GM23338 (cell line): Measurements from ENCODE around the gene ZNF580. TPM values are rescaled to one million over a fixed set of nuclear protein-coding genes. Genes with fewer than 3 reads are reported as not detected.

Experiments used
- ATAC-seq: fragments of 200-7000 bp; cut with Tn5 transposase; 3 replicates; pipeline ENCODE4 v1.9.1; 2020
- DNase-seq: peaks from one replicate; pipeline ENCODE4 v3.0.0-alpha.2; 2015; ENCODE audit warnings: low spot score
- H2AFZ ChIP-seq: fragments of 200-600 bp; sonication (generic); 2 replicates; pipeline ENCODE4 v1.8.0; 2016; ENCODE audit warnings: antibody characterized with exemption, mild to moderate bottlenecking, moderate library complexity
- H3F3A ChIP-seq: fragments of 200-600 bp; sonication (generic); replicated peaks from 2 replicates; pipeline ENCODE4 v1.8.0; 2017; ENCODE audit warnings: antibody characterized with exemption, mixed run types, low read depth
- H3K27ac ChIP-seq: fragments of 200-600 bp; sonication (generic); 2 replicates; pipeline ENCODE4 v1.6.1; 2016; ENCODE audit warnings: low read depth
- H3K27me3 ChIP-seq: fragments of 200-600 bp; sonication (generic); 2 replicates; pipeline ENCODE4 v1.8.0; 2016; ENCODE audit warnings: mild to moderate bottlenecking, mixed run types, moderate library complexity; ENCODE audit not compliant: insufficient read depth
- H3K36me3 ChIP-seq: fragments of 200-600 bp; sonication (generic); 2 replicates; pipeline ENCODE4 v1.8.0; 2016; ENCODE audit warnings: mild to moderate bottlenecking; ENCODE audit not compliant: insufficient read depth
- H3K4me1 ChIP-seq: fragments of 200-600 bp; sonication (generic); 2 replicates; pipeline ENCODE4 v1.8.0; 2016; ENCODE audit warnings: mild to moderate bottlenecking, moderate library complexity; ENCODE audit not compliant: insufficient read depth
- H3K4me2 ChIP-seq: fragments of 200-600 bp; sonication (generic); 2 replicates; pipeline ENCODE4 v1.7.1; 2017; ENCODE audit warnings: mixed run types
- H3K4me3 ChIP-seq: fragments of 200-600 bp; sonication (generic); 2 replicates; pipeline ENCODE4 v1.6.1; 2016; ENCODE audit warnings: mixed run types
- H3K79me2 ChIP-seq: fragments of 200-600 bp; sonication (generic); replicated peaks from 2 replicates; pipeline ENCODE4 v1.8.0; 2017; ENCODE audit warnings: mild to moderate bottlenecking; ENCODE audit not compliant: insufficient read depth
- H3K9me2 ChIP-seq: fragments of 200-600 bp; sonication (generic); 2 replicates; pipeline ENCODE4 v1.8.0; 2017; ENCODE audit not compliant: insufficient read depth
- H4K20me1 ChIP-seq: fragments of 200-600 bp; sonication (generic); replicated peaks from 2 replicates; pipeline ENCODE4 v1.8.0; 2017; ENCODE audit warnings: mild to moderate bottlenecking; ENCODE audit not compliant: insufficient read depth
- H3K27ac Mint-ChIP-seq: 2 replicates; pipeline ENCODE4 v1.8.0; 2020; ENCODE audit warnings: inconsistent platforms, mild to moderate bottlenecking, moderate library complexity, mixed read lengths
- H3K27me3 Mint-ChIP-seq: 3 replicates; pipeline ENCODE4 v1.8.0; 2022; ENCODE audit warnings: low read depth, mild to moderate bottlenecking, moderate library complexity, mixed read lengths, inconsistent platforms; ENCODE audit not compliant: insufficient read depth, poor library complexity
- H3K36me3 Mint-ChIP-seq: 3 replicates; pipeline ENCODE4 v1.8.0; 2021; ENCODE audit warnings: low read depth, mild to moderate bottlenecking, inconsistent platforms, moderate library complexity, mixed read lengths
- H3K4me1 Mint-ChIP-seq: 3 replicates; pipeline ENCODE4 v1.8.0; 2020; ENCODE audit warnings: mild to moderate bottlenecking, inconsistent platforms, mixed read lengths
- H3K4me3 Mint-ChIP-seq: 3 replicates; pipeline ENCODE4 v1.8.0; 2021; ENCODE audit warnings: moderate library complexity, mild to moderate bottlenecking, inconsistent platforms, mixed read lengths
- H3K9me3 Mint-ChIP-seq: 3 replicates; pipeline ENCODE4 v1.8.0; 2020; ENCODE audit warnings: moderate library complexity, mild to moderate bottlenecking, inconsistent platforms, mixed read lengths
- CREB1 ChIP-seq: fragments of 250-450 bp; sonication (Bioruptor Pico); IDR thresholded peaks from 2 replicates; pipeline ENCODE4 v1.5.0; 2020; ENCODE audit warnings: low read depth, mild to moderate bottlenecking, moderate library complexity
- EZH2phosphoT487 ChIP-seq: fragments of 200-600 bp; sonication (generic); IDR thresholded peaks from one replicate; pipeline ENCODE4 v1.8.1; 2018; ENCODE audit warnings: antibody characterized with exemption; ENCODE audit not compliant: unreplicated experiment
- JUNB ChIP-seq: IDR thresholded peaks from one replicate; pipeline ENCODE4 v1.6.1; 2016; ENCODE audit warnings: antibody characterized with exemption; ENCODE audit not compliant: unreplicated experiment
- POLR2AphosphoS5 ChIP-seq: IDR thresholded peaks from 2 replicates; pipeline ENCODE4 v1.6.1; 2016; ENCODE audit warnings: antibody characterized with exemption, low read depth
- STAT1 ChIP-seq: IDR thresholded peaks from one replicate; pipeline ENCODE4 v1.6.1; 2016; ENCODE audit warnings: antibody characterized with exemption; ENCODE audit not compliant: unreplicated experiment
- polyA plus RNA-seq: library from polyadenylated mRNA; unstranded; fragments of >200 nt; fragmentation: Nextera tagmentation; extraction: Ambion mirVana; gene quantifications from 2 replicates; pipeline ENCODE4 v1.2.1, GENCODE V29; 2016
- total RNA-seq: library from RNA; depleted of rRNA; stranded (reverse); fragments of >200 nt; shearing (Covaris generic); gene quantifications from 2 replicates; pipeline ENCODE4 v1.2.3, GENCODE V29; 2014
- TF ChIP-seq, protein P1 (sequence below): fragments of 250-450 bp; sonication (Bioruptor Pico); IDR thresholded peaks from 2 replicates; pipeline ENCODE4 v1.5.0; 2020; ENCODE audit warnings: mild to moderate bottlenecking, moderate library complexity
- TF ChIP-seq, protein P2 (sequence below): IDR thresholded peaks from 2 replicates; pipeline ENCODE4 v1.6.1; 2016; ENCODE audit warnings: antibody characterized with exemption
- TF ChIP-seq, protein P3 (sequence below), 2 experiments: fragments of 200-600 bp in 1 of 2; sonication (generic) in 1 of 2; conservative IDR thresholded peaks; 2 replicates each; pipeline versions ENCODE4 v1.5.1 to v1.6.1; 2016 to 2017; ENCODE audit warnings: antibody characterized with exemption in 2 of 2, low read depth in 2 of 2, mild to moderate bottlenecking in 2 of 2, moderate library complexity in 1 of 2
- TF ChIP-seq, protein P4 (sequence below): IDR thresholded peaks from one replicate; pipeline ENCODE4 v1.6.1; 2018; ENCODE audit warnings: antibody characterized with exemption; ENCODE audit not compliant: unreplicated experiment

The ZNF580 gene
- total and polyA plus RNA-seq, 2 experiments from 2014 or later: 18.7 to 23.6 TPM

DNA sequence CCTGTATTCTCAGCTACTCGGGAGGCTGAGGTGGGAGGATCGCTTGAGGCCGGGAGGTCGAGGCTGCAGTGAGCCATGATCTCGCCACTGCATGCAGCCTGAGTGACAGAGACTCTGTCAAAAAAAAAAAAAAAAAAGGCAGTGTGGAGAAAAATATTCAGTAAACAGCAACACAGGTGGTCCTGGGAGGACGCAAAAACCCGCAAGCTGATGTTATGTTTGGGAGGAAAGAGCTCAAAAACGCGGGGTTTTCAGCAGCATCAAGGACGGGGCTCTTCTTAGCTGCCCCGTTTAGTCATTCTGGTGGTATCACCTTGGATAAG, 15.8 kb upstream of the ZNF580 start (continued):
- TF ChIP-seq, protein P1, sequence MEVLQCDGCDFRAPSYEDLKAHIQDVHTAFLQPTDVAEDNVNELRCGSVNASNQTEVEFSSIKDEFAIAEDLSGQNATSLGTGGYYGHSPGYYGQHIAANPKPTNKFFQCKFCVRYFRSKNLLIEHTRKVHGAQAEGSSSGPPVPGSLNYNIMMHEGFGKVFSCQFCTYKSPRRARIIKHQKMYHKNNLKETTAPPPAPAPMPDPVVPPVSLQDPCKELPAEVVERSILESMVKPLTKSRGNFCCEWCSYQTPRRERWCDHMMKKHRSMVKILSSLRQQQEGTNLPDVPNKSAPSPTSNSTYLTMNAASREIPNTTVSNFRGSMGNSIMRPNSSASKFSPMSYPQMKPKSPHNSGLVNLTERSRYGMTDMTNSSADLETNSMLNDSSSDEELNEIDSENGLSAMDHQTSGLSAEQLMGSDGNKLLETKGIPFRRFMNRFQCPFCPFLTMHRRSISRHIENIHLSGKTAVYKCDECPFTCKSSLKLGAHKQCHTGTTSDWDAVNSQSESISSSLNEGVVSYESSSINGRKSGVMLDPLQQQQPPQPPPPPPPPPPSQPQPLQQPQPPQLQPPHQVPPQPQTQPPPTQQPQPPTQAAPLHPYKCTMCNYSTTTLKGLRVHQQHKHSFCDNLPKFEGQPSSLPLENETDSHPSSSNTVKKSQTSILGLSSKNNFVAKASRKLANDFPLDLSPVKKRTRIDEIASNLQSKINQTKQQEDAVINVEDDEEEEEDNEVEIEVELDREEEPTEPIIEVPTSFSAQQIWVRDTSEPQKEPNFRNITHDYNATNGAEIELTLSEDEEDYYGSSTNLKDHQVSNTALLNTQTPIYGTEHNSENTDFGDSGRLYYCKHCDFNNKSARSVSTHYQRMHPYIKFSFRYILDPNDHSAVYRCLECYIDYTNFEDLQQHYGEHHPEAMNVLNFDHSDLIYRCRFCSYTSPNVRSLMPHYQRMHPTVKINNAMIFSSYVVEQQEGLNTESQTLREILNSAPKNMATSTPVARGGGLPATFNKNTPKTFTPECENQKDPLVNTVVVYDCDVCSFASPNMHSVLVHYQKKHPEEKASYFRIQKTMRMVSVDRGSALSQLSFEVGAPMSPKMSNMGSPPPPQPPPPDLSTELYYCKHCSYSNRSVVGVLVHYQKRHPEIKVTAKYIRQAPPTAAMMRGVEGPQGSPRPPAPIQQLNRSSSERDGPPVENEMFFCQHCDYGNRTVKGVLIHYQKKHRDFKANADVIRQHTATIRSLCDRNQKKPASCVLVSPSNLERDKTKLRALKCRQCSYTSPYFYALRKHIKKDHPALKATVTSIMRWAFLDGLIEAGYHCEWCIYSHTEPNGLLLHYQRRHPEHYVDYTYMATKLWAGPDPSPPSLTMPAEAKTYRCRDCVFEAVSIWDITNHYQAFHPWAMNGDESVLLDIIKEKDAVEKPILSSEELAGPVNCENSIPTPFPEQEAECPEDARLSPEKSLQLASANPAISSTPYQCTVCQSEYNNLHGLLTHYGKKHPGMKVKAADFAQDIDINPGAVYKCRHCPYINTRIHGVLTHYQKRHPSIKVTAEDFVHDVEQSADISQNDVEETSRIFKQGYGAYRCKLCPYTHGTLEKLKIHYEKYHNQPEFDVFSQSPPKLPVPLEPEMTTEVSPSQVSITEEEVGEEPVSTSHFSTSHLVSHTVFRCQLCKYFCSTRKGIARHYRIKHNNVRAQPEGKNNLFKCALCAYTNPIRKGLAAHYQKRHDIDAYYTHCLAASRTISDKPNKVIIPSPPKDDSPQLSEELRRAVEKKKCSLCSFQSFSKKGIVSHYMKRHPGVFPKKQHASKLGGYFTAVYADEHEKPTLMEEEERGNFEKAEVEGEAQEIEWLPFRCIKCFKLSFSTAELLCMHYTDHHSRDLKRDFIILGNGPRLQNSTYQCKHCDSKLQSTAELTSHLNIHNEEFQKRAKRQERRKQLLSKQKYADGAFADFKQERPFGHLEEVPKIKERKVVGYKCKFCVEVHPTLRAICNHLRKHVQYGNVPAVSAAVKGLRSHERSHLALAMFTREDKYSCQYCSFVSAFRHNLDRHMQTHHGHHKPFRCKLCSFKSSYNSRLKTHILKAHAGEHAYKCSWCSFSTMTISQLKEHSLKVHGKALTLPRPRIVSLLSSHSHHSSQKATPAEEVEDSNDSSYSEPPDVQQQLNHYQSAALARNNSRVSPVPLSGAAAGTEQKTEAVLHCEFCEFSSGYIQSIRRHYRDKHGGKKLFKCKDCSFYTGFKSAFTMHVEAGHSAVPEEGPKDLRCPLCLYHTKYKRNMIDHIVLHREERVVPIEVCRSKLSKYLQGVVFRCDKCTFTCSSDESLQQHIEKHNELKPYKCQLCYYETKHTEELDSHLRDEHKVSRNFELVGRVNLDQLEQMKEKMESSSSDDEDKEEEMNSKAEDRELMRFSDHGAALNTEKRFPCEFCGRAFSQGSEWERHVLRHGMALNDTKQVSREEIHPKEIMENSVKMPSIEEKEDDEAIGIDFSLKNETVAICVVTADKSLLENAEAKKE (CRISPR knock-in tag): no peak
- TF ChIP-seq EZH2phosphoT487: no peak

DNA sequence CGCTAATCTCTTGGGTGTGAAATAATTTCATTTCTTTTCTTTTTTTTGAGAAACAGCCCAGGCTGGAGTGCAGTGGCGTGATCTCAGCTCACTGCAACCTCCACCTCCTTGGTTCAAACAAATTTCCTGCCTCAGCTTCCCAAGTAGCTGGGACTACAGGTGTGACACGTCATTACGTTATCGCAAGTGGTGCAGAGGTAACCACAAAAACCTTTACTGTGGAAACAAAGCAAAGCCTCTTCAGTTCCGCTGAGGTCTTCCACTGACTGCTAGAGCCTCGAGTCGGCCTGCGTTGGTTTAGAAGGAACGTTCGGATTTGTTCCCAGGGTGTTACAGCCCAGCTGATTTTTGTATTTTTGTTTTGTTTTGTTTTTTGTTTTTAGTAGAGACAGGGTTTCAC, 14.5 kb upstream of the ZNF580 start:
- DNase-seq (no peak), ATAC-seq (no peak)
- H2AFZ ChIP-seq: no peak overlapping the region
- H3K79me2 ChIP-seq: peaks cover 9% of the 10 kb centered on the region
- H3K4me1 Mint-ChIP-seq: peaks cover 13% of the 10 kb centered on the region; the same call in 2 of the 3 replicates
- no peak for TF ChIP-seq CREB1 (CRISPR knock-in tag)
- no peak for TF ChIP-seq JUNB
- TF ChIP-seq, protein P2, sequence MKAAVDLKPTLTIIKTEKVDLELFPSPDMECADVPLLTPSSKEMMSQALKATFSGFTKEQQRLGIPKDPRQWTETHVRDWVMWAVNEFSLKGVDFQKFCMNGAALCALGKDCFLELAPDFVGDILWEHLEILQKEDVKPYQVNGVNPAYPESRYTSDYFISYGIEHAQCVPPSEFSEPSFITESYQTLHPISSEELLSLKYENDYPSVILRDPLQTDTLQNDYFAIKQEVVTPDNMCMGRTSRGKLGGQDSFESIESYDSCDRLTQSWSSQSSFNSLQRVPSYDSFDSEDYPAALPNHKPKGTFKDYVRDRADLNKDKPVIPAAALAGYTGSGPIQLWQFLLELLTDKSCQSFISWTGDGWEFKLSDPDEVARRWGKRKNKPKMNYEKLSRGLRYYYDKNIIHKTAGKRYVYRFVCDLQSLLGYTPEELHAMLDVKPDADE: no peak
- TF ChIP-seq, protein P3, sequence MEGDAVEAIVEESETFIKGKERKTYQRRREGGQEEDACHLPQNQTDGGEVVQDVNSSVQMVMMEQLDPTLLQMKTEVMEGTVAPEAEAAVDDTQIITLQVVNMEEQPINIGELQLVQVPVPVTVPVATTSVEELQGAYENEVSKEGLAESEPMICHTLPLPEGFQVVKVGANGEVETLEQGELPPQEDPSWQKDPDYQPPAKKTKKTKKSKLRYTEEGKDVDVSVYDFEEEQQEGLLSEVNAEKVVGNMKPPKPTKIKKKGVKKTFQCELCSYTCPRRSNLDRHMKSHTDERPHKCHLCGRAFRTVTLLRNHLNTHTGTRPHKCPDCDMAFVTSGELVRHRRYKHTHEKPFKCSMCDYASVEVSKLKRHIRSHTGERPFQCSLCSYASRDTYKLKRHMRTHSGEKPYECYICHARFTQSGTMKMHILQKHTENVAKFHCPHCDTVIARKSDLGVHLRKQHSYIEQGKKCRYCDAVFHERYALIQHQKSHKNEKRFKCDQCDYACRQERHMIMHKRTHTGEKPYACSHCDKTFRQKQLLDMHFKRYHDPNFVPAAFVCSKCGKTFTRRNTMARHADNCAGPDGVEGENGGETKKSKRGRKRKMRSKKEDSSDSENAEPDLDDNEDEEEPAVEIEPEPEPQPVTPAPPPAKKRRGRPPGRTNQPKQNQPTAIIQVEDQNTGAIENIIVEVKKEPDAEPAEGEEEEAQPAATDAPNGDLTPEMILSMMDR (conservative IDR thresholded peaks at IDR 0.05; ENCODE audit: low read depth in 2 of 2): no peak
- no peak for TF ChIP-seq POLR2AphosphoS5
- TF ChIP-seq, protein P4, sequence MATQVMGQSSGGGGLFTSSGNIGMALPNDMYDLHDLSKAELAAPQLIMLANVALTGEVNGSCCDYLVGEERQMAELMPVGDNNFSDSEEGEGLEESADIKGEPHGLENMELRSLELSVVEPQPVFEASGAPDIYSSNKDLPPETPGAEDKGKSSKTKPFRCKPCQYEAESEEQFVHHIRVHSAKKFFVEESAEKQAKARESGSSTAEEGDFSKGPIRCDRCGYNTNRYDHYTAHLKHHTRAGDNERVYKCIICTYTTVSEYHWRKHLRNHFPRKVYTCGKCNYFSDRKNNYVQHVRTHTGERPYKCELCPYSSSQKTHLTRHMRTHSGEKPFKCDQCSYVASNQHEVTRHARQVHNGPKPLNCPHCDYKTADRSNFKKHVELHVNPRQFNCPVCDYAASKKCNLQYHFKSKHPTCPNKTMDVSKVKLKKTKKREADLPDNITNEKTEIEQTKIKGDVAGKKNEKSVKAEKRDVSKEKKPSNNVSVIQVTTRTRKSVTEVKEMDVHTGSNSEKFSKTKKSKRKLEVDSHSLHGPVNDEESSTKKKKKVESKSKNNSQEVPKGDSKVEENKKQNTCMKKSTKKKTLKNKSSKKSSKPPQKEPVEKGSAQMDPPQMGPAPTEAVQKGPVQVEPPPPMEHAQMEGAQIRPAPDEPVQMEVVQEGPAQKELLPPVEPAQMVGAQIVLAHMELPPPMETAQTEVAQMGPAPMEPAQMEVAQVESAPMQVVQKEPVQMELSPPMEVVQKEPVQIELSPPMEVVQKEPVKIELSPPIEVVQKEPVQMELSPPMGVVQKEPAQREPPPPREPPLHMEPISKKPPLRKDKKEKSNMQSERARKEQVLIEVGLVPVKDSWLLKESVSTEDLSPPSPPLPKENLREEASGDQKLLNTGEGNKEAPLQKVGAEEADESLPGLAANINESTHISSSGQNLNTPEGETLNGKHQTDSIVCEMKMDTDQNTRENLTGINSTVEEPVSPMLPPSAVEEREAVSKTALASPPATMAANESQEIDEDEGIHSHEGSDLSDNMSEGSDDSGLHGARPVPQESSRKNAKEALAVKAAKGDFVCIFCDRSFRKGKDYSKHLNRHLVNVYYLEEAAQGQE: no peak
- TF ChIP-seq STAT1: no peak
- no peaks in the 10 kb centered on the region for H3K9me2 ChIP-seq
- no peak overlapping the region for H3K4me2 ChIP-seq
- no peaks in the 10 kb centered on the region for H3K36me3 ChIP-seq
- peaks cover 12% of the 10 kb centered on the region for H3F3A ChIP-seq
- 0 out of 2 replicates have a peak, but pooled peaks cover 5% of the 10 kb centered on the region for H3K27me3 ChIP-seq
- H3K4me3 Mint-ChIP-seq: no peak overlapping the region
- peaks cover 11% of the 10 kb centered on the region; the same call in 2 of the 3 replicates for H3K36me3 Mint-ChIP-seq
- no peak overlapping the region for H3K4me3 ChIP-seq
- no peak overlapping the region for H3K27ac ChIP-seq
- no peaks in the 10 kb centered on the region; the same call in 1 of the 2 replicates for H3K4me1 ChIP-seq
- peaks cover 5% of the 10 kb centered on the region for H4K20me1 ChIP-seq
- H3K27ac Mint-ChIP-seq: no peak overlapping the region
- H3K27me3 Mint-ChIP-seq: peaks cover 10% of the 10 kb centered on the region
- H3K9me3 Mint-ChIP-seq: no peaks in the 10 kb centered on the region; the same call in 2 of the 3 replicates
